Caki2 (cell line): ENCODE data around the gene VAV3. TPM values are rescaled to one million over a fixed set of nuclear protein-coding genes. Genes with fewer than 3 reads are reported as not detected.

ENCODE experiments used
- DNase-seq: peaks from one replicate; pipeline ENCODE4 v3.0.0-alpha.2; 2015; ENCODE audit warnings: low read depth
- in situ Hi-C: cut with HindIII; loops from 2 replicates; pipeline ENCODE4 v1.10.0; 2016; ENCODE audit warnings: low sequenced_read_pairs, low pct_unique_long_range_greater_than_20kb, mixed read lengths
- total RNA-seq: library from RNA; depleted of rRNA; stranded (reverse); fragments of >200 nt; shearing (Covaris generic); gene quantifications from 2 replicates; pipeline ENCODE4 v1.2.3, GENCODE V29; 2014; ENCODE audit warnings: low replicate concordance

Gene VAV3
- total RNA-seq, 1 experiment from 2014 or later: 21.4 TPM

DNA sequence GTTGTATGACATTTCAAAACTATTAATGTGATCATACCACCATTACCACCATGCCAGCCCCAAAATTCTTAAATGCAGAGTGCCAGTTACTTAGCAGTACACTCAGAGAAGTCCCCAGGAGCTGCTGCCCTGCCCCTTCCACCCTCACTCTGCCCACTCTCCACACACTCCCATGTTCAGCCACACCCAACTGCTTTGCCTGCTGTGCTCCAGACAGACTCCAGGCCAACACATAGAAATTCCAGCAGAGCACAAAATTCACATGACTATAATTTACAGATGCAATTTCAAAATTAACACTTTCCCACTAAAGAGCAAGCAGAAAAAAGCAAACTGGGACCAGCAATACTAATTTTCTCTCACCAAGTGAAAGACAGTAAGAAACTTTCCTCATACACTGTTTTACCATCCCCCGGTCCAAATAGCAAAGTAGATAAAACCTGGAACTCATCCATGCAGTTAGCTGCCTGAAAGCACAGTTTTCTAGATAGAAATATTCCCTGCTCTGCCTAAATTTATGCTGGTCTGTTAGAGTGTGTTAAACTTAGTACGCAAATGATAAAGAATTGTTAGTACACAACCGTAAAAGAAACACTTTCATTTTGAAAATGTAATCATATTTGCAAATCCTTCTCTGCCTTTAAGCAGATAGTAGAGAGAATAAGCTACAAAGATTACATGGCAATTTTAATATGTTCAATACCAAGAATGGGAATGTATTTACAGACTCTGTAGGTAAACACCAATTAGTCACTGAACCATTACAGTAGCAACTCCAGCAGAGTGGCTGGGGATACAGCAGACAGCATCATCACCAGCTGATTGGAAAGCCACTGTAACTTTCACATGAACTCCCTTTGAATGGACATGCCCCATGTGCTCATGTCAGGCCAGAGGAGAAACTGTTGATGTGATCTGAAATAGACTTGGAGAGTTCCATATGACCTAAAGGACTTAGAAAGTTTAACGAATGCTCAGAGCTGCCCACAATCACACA lies 176.5 kb downstream of the VAV3 start:
- DNase-seq: no peak
- in situ Hi-C loops: no loop called here

DNA sequence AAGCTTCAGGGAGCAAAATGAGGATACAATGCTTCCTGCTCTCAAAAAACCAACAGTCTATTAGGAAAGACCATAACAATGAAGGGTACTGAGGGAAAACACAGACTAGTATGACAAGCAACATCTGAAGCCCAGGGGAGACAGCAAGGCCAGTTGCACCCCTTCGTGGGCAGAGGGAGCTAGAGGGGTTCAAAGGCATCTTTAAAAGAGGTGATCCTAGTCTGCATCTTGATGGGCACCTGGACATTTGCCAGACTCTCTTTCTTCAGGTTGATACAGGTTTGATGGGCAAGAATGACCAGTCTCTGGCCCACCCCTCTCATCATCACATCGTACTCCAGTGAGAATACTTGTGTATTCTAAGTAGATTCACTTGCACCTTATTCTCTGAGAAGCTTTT lies 177.7 kb downstream of the VAV3 start:
- in situ Hi-C loops: no loop called here
- no peak for DNase-seq

DNA sequence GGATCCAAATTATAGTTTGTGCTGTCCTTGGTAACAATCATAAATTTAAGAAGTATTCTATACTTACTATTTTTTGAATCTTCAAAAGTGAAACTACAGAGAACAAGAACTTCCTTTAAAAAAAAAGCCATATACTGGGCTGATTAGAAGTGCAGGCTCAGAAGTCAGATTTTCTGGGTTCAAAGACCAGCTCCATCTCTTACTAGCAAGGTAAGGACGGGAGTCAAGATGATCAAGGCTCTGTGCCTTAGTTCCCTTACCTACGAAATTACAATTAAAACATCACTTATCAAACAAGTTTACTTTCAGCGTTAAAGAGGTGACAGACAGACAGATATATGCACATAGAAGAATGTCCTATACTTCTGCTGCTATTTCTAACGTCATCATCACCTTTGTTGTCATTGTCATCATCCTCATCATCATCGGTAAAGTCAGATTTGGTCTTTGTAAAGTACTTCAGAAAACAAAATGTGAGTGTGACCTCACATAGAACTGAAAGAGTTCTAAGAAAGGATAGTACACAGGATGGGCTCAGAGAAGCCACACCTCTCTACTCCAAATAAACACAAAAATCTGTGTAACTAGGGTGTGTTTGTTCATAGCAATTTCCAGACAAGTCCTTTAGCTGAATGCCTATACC lies 178.7 kb downstream of the VAV3 start:
- in situ Hi-C loops: no loop called here
- DNase-seq: no peak

DNA sequence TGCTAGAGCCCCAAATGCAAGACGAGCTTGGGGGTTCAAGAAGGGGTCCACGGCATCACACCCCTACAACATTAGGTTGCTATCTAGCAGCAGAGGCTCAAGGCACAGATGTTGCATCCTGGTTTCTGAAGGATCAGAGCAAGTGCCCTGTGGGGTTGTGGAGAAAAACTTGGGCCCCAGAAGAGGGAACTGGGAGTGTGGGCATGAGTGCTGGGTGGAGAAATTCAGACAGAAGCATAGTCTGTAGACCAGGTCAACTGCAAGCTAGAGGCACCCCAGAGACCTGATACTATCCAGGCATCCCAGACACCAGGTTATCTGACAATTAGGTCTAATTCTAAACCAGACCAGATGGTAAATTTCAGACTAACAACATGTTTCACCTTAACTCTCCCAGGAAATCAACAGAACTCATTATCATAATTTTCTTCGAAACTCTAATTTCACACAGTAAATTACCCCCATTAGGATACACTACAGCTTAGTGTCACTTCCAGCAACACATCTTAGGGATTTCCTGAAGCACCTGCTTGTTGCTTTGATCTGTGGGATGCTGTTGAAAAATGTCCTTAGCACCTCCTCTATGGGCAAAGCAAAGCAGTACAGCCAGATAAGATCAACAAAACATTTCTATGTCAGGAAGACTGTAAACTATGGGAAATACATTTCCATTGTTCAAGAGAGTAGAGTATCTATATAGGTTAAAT lies 179.3 kb downstream of the VAV3 start:
- DNase-seq: no peak
- in situ Hi-C loops: no loop called here

DNA sequence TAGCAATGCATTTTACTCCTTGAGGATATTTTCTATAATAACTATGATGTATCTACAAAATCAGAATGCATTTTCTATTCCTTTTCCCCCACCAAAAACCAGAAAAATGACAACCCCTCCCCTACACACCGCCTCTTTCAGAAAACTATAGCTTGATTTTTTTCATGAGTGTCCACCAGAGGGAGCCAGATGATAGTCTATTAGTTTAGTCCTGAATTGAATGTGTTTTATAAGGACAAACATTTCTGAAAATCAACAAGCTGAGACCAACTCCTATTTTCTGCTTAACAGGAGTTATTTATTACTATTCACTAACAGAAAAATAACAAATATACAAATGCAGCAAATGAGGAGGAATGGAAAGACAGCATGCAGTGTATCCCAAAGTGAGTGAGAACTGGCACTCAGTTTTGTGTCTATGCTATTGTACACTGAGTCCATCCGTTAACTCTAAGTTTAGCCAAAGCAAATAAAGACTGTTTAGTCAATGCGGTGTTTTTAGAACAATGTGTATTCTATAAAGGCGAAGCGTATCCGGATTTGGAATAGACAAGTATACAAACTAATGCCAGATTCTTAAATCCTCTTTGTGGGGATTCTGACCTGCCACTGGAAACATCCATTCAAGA lies 182.6 kb downstream of the VAV3 start:
- DNase-seq: peak; percentile 43
- in situ Hi-C loops: no loop called here

DNA sequence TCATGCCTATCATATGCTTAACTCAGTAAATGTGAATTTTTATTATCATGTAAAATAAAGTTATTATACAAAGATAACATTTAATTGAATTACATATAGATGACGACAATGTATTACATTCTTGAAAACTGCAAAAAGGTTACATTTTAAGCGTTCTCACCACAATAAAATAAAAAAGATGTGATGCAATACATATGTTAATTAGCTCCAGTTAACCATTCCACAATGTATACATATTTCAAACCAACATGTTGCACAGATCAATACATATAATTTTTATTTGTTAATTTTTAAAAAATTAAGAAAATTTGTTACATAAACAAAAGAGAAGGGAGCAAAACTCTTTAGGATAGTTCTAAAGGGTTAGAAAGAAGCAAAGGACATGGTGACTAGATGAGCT lies 183.7 kb downstream of the VAV3 start:
- DNase-seq: no peak
- in situ Hi-C loops: no loop called here

DNA sequence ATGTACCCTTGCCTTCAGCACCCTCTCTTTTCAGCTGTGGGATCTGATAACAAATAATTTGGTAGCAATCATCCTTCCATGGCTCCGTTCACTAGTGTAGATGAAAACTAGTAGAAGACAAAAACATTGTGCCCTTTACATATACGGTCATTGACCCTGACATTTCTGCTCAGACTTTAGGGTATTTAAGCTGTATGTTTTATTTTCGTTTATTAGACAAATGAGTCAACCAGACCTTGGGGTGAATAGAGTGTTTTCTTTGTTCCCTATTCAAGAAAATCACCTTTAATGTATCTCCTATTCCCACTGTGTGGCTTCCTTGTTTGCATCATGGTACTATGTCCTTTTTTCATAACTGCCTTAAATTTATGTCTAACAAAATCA lies 187.3 kb downstream of the VAV3 start:
- DNase-seq: no peak
- in situ Hi-C loops: no loop called here

DNA sequence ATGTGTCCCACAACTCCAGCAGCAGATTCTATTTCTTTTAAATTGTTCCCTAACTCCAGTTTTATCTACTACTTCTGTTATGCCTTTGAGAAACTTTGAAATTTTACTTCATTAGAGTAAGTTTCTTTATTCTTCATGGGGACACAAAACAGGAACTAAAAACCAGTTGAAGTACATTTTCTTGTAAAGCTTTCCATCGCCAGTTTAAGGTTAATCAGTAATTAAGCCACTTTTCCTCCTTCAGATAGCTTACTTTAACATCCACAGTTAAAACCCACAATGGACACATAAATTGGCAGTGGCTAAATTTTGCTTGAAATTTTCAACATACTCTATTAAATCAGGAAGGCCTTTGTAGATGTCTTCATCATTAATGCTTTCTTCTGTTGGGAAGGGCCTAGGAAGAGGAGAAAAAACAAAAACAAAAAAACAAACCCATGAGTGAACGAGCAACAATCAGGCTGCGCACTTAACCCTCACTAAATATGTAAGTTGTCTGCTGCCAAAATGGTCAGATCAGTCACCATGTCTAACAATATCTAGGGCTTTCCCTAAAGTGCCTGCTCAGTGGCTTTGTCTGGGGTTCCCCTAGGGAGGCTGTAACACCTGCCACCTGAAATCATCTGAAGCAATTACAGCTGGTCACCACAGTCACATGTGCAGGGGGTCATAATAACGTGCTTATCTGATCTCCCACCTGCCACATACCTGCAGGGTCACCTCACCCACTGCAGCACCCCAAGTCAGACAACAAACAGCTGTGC lies 187.9 kb downstream of the VAV3 start:
- no peak for DNase-seq
- in situ Hi-C loops: no loop called here

DNA sequence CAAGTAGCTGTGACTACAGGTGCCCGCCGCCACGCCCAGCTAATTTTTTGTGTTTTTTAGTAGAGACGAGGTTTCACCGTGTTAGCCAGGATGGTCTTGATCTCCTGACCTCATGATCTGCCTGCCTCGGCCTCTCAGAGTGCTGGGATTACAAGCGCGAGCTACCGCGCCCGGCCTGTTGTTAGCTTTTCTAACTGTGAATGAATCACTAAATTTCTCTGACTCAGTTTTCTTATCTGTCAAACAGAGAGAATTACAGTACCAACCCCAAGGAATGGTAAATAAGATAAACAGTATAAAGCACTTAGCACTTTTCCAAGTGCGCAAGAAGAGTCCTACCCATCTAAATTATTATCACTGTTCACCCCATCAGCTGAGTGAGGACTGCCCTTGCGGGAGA lies 193.6 kb downstream of the VAV3 start:
- no peak for DNase-seq
- in situ Hi-C loops: no loop called here

DNA sequence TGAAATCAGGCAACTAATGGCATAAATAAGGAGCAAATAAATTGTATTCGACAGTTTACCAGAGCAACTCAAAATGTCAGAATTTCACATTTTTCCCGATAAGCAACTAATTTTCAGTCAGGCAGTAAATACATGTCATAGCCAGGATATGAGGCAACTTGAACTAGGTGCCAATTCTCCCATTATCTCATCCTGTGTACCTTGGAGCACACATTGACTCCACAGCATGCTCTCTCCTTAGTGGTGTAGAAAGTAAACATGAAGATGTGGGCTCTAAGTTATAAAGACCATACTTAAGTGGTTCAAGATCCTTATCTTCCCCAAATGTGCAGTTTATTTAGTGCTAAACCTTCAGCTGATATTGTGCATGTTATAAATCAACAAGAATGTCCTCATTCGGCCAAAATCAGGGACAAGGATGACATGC lies 197.8 kb downstream of the VAV3 start:
- in situ Hi-C loops: no loop called here
- no peak for DNase-seq

DNA sequence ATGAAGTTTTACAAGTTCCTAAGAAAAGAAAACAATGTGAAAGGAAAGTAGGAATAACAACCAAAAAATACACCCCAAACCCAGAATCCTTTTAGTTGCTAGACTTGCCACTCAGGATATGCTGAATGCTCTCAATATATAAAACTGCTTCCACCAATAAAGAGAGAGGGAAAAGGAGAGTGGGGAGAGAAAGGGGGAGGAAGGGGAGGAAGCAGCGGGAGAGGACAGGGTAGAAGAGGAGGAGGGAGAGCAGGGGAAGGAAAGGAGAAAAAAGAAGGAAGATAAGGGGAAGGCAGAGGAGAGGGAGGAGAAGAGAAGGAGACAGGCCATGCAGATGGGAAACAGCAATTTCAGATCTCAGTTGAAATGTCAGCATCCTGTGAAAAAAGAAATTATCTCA lies 198.4 kb downstream of the VAV3 start:
- no peak for DNase-seq
- in situ Hi-C loops: no loop called here

DNA sequence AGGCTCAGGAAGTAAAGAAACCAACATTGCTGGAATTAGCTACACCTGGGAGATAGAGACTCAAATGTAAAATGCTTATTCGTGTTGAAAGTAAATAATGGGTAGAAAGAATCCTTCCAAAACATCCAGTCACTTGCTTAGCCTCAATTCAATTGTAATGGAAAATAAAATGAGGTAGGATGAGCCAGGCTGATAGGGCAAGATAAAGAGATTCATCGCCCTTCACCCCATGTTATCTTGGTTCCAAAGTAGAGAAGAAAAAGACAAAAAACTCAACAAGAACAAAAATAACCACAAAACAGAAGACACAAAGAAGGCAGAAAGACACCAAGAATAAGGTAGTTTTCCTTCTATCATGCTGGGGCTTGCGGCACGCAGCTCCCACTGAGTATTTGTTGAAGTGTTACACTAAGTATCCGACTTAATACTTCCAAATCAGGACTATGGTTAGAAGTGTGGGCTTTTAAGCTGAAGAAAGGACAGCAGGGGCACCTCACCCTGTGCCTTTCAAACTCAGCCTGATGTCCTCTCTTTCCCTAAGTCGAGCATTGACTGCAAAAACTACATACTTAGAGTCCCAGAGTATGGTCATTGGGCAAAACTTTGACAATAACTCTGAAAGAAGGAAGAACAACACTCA lies 202.1 kb downstream of the VAV3 start:
- no peak for DNase-seq
- in situ Hi-C loops: no loop called here

DNA sequence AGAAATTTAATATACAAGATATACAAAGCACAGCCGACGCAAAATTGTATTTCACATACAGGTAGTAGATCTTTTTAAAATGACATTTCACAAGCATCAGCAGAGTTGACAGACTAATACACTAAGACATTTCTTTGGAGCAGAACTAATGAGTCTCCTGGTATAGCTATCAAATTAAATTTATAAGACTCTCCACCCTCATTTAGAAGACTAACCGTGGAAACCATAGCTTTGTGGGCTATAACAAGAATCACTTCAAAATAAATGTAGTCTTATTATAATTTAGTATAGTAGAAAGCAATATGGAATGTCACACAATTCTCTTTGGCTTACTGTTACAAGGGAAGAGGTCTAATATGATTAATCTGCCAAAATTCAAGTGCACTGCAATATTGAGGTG lies 204.9 kb downstream of the VAV3 start:
- no peak for DNase-seq

DNA sequence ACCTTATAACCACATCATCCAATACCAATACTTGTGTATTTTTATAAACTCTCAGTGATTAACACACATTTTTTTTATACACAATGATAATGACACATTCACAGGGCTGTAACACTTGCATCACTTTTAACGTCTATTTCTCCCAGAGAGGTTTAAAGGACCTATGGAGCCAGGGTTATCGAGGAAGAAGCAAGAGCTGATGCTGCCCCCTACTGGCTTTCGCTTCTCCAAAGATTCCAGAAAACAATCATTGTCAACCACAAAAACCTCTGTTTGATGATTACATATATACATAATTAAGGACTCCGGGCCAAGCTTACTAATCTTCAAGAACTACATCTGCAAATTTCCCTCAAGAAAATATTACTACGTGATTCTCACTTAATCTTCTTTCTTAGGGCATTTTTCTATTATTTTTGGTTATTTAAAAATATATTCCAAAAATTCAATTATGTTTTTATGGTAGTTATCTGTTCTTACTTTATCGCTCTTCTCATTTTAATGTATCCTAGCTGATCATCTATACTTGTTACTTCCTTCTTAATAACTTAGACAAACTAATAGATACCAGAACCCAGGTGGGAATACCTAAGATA lies 214.5 kb downstream of the VAV3 start:
- DNase-seq: peak; percentile 50
- in situ Hi-C loops: no loop called here

More for the DNA sequence above, 204.9 kb downstream of the VAV3 start:
- in situ Hi-C loops: no loop called here

DNA sequence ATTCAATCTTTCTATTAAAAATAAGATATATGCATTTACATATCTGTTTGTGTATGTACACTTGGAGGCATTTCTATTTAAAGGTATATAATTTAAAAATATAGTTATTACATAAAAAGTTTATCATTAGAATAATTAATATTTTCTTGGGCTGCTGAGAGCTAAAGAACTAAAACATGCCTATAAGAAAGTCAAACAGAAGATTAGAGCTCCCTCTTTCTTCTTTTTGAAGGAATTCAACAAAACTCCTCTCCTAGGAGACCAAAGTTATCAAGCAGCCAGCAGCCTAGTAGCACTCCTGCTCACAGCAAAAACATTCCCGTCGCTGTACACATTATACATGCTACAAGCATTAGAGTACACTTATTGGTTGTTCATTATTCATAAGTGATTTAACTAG lies 216.4 kb downstream of the VAV3 start:
- DNase-seq: peak; percentile 27
- in situ Hi-C loops: no loop called here

DNA sequence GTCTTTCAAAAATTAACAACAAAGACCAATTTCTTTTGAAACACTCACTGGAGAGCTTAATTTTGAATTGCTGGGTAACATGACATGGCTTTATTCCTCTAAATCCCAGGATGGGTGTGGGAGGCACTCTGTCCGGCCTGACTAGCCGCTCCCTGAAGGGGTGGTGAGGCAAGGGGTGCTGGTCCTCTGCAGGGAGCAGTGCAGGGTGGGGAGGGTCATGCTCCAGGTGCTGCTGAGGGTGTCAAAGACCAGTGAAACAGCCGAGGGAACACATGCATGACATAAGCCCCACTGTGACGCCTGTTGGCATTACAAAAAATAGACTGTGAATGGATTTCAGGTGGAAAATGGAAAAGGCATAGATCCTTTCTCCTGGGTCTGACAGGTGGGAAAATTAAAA lies 223.7 kb downstream of the VAV3 start:
- no peak for DNase-seq
- in situ Hi-C loops: no loop called here

DNA sequence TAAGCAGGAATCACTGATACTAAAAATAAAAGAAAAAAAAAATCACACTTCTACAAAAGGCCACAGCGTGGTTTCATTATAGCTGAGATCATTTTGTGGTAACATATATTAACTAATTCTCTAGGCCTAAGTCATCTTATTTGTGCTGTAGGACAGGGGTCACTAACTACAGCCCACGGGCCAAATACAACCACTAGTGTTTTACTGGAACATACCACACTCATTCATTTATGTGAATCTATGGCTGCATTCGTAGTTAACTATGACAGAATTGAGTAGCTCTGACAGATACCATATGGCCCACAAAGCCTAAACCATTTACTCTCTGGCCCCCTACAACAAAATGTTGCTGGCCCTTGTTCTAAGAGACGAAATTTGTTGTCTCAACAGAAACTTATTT lies 224.4 kb downstream of the VAV3 start:
- in situ Hi-C loops: no loop called here
- DNase-seq: no peak
